ENCODE measurements around the gene COL27A1. TPM values are rescaled to one million over a fixed set of nuclear protein-coding genes. Genes with fewer than 3 reads are reported as not detected.

Gene COL27A1
- total and polyA plus RNA-seq, 2 donors = 12.6 to 24.0 TPM

DNA sequence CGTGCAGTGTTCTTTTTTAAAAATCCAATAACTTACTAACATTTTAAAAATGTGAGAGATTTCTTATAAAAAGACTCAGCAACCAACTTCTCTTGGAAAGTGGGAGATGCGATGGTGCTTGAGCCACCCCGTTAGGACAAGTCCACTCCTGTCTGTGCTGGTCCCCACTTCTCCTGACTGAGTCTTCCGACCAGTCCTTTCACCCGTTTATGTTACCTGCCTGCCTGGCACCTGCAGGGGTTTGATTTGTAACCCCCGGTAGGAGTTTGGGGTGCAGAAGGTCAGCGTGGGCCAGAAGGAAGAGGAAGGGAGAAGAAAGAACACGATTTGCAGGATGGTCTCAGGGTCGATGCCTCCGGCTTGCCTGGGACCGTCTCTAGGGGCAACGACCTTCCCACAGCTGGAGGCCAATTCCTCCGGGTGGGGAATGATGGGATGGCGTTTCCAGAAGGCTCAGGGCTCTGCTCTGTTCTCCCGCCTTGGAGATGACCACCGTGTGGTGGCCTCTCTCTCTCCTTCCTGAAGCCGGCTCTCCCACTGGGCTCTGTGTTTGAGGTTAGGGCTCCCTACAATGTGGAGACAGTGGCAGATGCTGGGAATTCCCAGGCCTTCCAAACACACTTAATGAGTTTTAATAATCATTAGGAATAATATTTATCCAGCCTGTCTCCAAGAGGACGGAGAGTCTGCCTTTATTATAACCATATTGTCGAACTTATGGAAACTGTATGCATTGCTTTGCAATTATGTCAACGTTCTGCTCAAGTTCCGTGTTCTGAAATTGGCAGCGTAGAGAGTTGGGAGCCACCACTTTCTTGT, 14.8 kb downstream of the COL27A1 start:
- 88% methylated on average over 22 of the region's 22 CpGs for WGBS

DNA sequence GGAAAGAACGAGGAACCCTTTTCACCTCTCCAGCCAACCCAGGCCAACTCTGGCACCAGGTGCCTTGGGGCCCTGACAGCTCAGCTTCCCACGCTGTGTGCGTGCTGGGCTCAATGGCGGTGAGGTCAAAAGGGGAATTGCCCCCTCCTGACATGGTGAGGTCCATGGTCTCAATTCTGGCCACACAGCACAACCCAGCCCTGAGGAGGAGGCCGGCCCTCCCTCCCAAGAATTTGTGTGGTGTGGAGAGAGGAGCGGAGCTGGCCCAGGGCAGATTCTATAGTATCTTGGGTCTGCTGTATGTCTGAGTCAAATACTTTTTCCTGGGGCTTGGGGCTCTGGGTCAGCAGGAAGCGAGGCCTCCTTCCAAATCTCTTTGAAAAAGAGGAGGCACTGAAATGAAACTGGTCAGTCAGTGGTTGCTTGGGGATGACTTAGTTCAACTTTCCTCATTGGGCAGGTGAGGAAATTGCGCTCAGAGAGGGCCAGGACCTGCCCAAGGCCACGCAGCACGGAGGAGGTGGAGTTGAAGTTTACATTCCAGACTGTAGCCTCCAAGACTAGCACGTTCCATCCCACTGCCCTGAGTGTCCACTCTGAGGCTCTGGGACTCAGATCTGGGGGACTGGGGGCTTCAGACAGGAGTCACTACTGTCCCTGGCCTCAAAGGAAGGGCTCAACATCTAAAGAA, 15.6 kb downstream of the COL27A1 start:
- no peak overlapping the region for H3K4me3 ChIP-seq (ENCODE audit: low read length in 2 of 2)
- no peaks in the 10 kb centered on the region for H3K36me3 ChIP-seq (ENCODE audit: control insufficient read depth in 2 of 2, insufficient read depth in 2 of 2, low read length in 1 of 2)
- peak overlapping the region in 1 of 2 donors; percentile 57 for H3K27ac ChIP-seq (ENCODE audit: low read depth in 1 of 2, low read length in 1 of 2)
- no peaks in the 10 kb centered on the region for H3K9me3 ChIP-seq (ENCODE audit: control insufficient read depth in 2 of 2, insufficient read depth in 1 of 2, low read length in 1 of 2)
- H3K4me1 ChIP-seq (ENCODE audit: control insufficient read depth in 2 of 2, insufficient read depth in 2 of 2, low read length in 2 of 2) = peaks cover 0 to 34% of the 10 kb centered on the region in 2 donors
- no peaks in the 10 kb centered on the region for H3K27me3 ChIP-seq (ENCODE audit: control insufficient read depth in 2 of 2, insufficient read depth in 1 of 2, low read length in 1 of 2)
- no peak for DNase-seq (ENCODE audit: low read depth in 6 of 9, low spot score in 9 of 9)
- 94% methylated on average over 11 of the region's 11 CpGs for whole genome bisulfite sequencing

More for the DNA sequence above, 14.8 kb downstream of the COL27A1 start:
- no peaks in the 10 kb centered on the region for H3K27me3 ChIP-seq (ENCODE audit: control insufficient read depth in 2 of 2, insufficient read depth in 1 of 2, low read length in 1 of 2)
- H3K36me3 ChIP-seq (ENCODE audit: control insufficient read depth in 2 of 2, insufficient read depth in 2 of 2, low read length in 1 of 2) = no peaks in the 10 kb centered on the region
- H3K4me3 ChIP-seq (ENCODE audit: low read length in 2 of 2) = no peak overlapping the region
- peaks cover 0 to 30% of the 10 kb centered on the region in 2 donors for H3K4me1 ChIP-seq (ENCODE audit: control insufficient read depth in 2 of 2, insufficient read depth in 2 of 2, low read length in 2 of 2)
- peak overlapping the region in 1 of 2 donors; percentile 58 for H3K27ac ChIP-seq (ENCODE audit: low read depth in 1 of 2, low read length in 1 of 2)
- DNase-seq (ENCODE audit: low read depth in 6 of 9, low spot score in 9 of 9) = no peak
- H3K9me3 ChIP-seq (ENCODE audit: control insufficient read depth in 2 of 2, insufficient read depth in 1 of 2, low read length in 1 of 2) = no peaks in the 10 kb centered on the region

DNA sequence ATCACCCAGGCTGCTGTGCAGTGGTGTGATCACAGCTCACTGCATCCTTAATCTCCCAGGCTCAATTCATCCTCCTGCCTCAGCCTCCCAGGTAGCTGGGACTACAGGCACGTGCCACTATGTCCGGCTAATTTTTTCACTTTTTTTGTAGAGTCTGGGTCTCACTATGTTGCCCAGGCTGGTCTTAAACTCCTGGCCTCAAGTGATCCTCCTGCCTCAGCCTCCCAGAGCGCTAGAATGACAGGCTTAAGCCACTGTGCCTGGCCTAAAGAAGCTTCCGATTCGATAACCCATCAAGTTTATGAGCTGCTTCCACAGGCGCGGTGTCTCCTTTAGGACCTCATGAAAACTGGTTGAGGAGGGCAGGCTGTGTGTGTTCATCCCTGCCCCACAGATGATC, 16.2 kb downstream of the COL27A1 start:
- Histone ChIP-seq H3K4me1 (ENCODE audit: control insufficient read depth in 2 of 2, insufficient read depth in 2 of 2, low read length in 2 of 2) (peaks cover 0 to 34% of the 10 kb centered on the region in 2 donors), H3K9me3 (ENCODE audit: control insufficient read depth in 2 of 2, insufficient read depth in 1 of 2, low read length in 1 of 2) (no peaks in the 10 kb centered on the region), H3K4me3 (ENCODE audit: low read length in 2 of 2) (no peak overlapping the region), H3K36me3 (ENCODE audit: control insufficient read depth in 2 of 2, insufficient read depth in 2 of 2, low read length in 1 of 2) (no peaks in the 10 kb centered on the region), H3K27ac (ENCODE audit: low read depth in 1 of 2, low read length in 1 of 2) (peak overlapping the region in 1 of 2 donors; percentile 55), H3K27me3 (ENCODE audit: control insufficient read depth in 2 of 2, insufficient read depth in 1 of 2, low read length in 1 of 2) (no peaks in the 10 kb centered on the region)
- WGBS = 96% methylated on average over 7 of the region's 7 CpGs
- no peak for DNase-seq (ENCODE audit: low read depth in 6 of 9, low spot score in 9 of 9)

DNA sequence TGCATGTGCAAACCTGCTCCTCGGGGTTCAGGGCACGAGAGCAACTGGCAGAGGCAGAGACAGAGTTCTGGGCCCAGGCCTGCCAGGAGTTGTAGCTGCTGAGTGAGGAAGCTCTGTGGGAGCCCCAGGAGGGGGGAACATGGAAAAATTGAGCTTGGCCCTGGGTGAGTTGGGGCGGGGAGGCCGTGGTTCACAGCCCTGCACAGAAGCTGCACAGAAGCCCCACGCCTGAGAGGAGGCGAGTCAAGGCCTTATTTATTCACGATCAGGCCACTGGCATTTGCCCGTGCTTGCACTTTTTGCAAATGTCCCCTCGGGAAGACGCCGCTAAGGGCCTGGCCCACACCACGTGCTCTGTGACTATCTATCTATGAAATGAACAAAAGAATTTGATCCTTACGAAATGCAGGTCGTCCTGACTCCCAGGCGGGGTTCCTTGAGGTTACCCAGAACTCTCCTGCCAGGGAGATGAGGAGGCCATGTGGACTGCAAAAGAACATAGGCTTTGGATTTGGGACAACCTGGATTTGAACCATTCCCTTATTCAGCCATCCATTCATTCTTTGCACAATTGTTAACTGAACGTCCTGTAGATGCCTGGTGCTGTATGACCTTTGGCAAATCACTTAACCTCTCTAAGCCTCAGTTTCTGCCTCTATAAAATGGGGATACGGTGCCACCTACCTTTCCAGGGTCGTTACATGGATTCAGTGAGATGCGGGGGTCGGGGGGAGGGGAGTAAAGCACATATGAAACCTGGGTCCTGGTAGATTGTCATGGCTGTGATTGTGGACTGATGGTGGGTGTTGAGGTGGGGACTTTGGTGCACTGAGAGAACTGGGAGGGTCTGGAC, 17.9 kb downstream of the COL27A1 start:
- DNase-seq (ENCODE audit: low read depth in 6 of 9, low spot score in 9 of 9) = no peak
- Histone ChIP-seq H3K27ac (ENCODE audit: low read depth in 1 of 2, low read length in 1 of 2) (peak overlapping the region; percentile 46 to 66), H3K4me1 (ENCODE audit: control insufficient read depth in 2 of 2, insufficient read depth in 2 of 2, low read length in 2 of 2) (peaks cover 0 to 34% of the 10 kb centered on the region in 2 donors), H3K36me3 (ENCODE audit: control insufficient read depth in 2 of 2, insufficient read depth in 2 of 2, low read length in 1 of 2) (no peaks in the 10 kb centered on the region), H3K9me3 (ENCODE audit: control insufficient read depth in 2 of 2, insufficient read depth in 1 of 2, low read length in 1 of 2) (no peaks in the 10 kb centered on the region), H3K4me3 (ENCODE audit: low read length in 2 of 2) (no peak overlapping the region), H3K27me3 (ENCODE audit: control insufficient read depth in 2 of 2, insufficient read depth in 1 of 2, low read length in 1 of 2) (no peaks in the 10 kb centered on the region)
- 91% methylated on average over 20 of the region's 20 CpGs for WGBS

DNA sequence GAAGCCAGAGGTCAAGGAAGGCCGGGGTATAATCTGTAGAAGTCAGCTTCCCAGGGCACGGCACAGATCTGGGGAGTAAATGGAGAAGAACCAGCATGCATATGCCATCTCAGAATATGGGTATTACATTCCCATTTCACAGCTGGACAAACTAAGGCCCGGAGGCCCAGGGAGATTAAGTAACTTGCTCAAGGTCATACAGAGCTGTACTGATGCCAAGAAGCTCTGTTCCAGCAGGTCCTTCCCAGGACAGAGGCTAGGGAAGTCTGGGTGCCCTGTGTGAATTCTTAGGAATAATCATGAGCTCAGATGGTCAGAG, 19.2 kb downstream of the COL27A1 start:
- peak overlapping the region in 1 of 2 donors; percentile 68 for H3K27ac ChIP-seq (ENCODE audit: low read depth in 1 of 2, low read length in 1 of 2)
- H3K4me3 ChIP-seq (ENCODE audit: low read length in 2 of 2) = no peak overlapping the region
- H3K36me3 ChIP-seq (ENCODE audit: control insufficient read depth in 2 of 2, insufficient read depth in 2 of 2, low read length in 1 of 2) = no peaks in the 10 kb centered on the region
- WGBS = 92% methylated on average over 3 of the region's 3 CpGs
- DNase-seq (ENCODE audit: low read depth in 6 of 9, low spot score in 9 of 9) = no peak
- H3K9me3 ChIP-seq (ENCODE audit: control insufficient read depth in 2 of 2, insufficient read depth in 1 of 2, low read length in 1 of 2) = no peaks in the 10 kb centered on the region
- H3K27me3 ChIP-seq (ENCODE audit: control insufficient read depth in 2 of 2, insufficient read depth in 1 of 2, low read length in 1 of 2) = no peaks in the 10 kb centered on the region
- H3K4me1 ChIP-seq (ENCODE audit: control insufficient read depth in 2 of 2, insufficient read depth in 2 of 2, low read length in 2 of 2) = peaks cover 0 to 31% of the 10 kb centered on the region in 2 donors

DNA sequence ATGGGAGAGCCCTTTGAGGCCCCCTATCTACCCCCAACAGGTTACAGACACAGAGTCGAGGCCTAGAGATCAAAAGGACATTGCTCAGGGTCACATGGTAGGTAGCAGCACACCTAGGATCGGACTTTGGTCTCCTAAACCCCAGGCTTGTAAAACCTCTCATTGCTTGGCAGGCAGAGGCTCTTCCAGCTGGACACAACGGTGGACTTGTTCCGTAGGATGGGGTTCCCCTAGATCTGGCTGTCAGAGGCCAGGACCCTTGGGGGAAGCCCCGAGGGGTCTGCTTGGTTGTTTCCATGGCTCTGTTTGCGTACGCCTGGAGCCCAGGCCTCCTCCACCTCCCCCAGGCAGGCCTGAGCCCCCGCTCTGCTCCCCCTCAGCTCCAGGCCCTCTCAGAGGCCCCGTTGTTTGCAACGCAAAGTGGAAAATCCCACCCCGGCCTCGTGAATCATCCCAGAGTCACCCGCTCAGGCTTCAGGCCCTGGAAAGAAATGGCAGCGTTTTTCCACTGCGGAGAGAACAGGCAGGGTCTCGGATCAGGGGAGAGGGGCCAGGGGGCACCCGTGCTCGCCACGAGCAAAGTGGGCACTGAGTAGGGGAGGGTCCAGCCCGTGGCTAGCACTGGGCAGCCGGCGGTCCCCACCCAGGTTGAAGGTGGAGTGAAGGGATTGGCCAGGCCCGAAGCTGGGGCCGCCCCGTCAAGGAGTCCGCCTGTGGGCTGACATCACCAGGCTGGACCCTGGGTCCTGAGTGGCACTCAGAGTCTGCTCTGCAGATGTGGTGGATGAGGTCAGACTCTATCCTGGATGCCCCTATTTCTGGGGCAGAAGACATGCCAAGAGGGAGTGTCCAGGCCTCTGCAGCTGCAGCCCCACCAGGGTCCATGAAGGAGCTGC, 19.8 kb downstream of the COL27A1 start:
- Histone ChIP-seq H3K27me3 (ENCODE audit: control insufficient read depth in 2 of 2, insufficient read depth in 1 of 2, low read length in 1 of 2) (no peaks in the 10 kb centered on the region), H3K27ac (ENCODE audit: low read depth in 1 of 2, low read length in 1 of 2) (peak overlapping the region in 1 of 2 donors; percentile 68), H3K36me3 (ENCODE audit: control insufficient read depth in 2 of 2, insufficient read depth in 2 of 2, low read length in 1 of 2) (no peaks in the 10 kb centered on the region), H3K9me3 (ENCODE audit: control insufficient read depth in 2 of 2, insufficient read depth in 1 of 2, low read length in 1 of 2) (no peaks in the 10 kb centered on the region), H3K4me3 (ENCODE audit: low read length in 2 of 2) (no peak overlapping the region), H3K4me1 (ENCODE audit: control insufficient read depth in 2 of 2, insufficient read depth in 2 of 2, low read length in 2 of 2) (peaks cover 0 to 33% of the 10 kb centered on the region in 2 donors)
- DNase-seq (ENCODE audit: low read depth in 6 of 9, low spot score in 9 of 9) = no peak
- WGBS = 88% methylated on average over 26 of the region's 26 CpGs

DNA sequence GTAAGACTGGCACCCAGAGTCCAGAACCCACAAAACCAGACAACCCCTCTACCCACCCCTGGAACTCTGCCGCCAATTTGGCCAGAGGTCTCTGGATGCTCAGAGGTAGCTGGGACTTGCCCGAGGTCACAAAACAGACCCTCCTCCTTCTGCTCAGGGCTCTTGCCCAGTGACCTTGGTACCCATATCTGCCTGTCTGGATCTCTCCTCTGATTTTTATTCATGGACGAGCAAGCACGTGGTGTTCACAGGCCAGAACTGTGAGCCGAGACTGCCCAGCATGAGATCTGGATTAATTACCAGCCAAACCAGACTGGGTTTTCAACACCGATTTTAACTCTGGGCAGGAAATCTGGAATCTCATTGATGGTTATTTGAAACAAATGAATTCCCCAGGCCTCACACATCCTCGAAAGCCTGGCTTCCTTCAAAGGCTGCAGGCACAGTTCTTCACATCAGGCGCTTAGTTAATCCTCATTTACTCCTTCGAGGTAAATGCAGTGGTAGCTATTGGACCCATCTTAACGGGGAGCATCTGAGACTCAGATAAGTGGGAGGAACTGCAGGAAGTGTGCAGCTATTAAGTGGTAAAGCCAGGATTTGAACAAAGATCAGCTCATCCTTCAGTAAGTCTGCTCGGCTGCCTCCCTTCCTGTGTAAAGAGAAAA, 21.4 kb downstream of the COL27A1 start:
- H3K4me1 ChIP-seq (ENCODE audit: control insufficient read depth in 2 of 2, insufficient read depth in 2 of 2, low read length in 2 of 2) = peaks cover 0 to 23% of the 10 kb centered on the region in 2 donors
- H3K9me3 ChIP-seq (ENCODE audit: control insufficient read depth in 2 of 2, insufficient read depth in 1 of 2, low read length in 1 of 2) = no peaks in the 10 kb centered on the region
- no peaks in the 10 kb centered on the region for H3K27me3 ChIP-seq (ENCODE audit: control insufficient read depth in 2 of 2, insufficient read depth in 1 of 2, low read length in 1 of 2)
- DNase-seq (ENCODE audit: low read depth in 6 of 9, low spot score in 9 of 9) = no peak
- H3K4me3 ChIP-seq (ENCODE audit: low read length in 2 of 2) = no peak overlapping the region
- H3K36me3 ChIP-seq (ENCODE audit: control insufficient read depth in 2 of 2, insufficient read depth in 2 of 2, low read length in 1 of 2) = no peaks in the 10 kb centered on the region
- WGBS = 76% methylated on average over 11 of the region's 11 CpGs
- no peak overlapping the region for H3K27ac ChIP-seq (ENCODE audit: low read depth in 1 of 2, low read length in 1 of 2)

DNA sequence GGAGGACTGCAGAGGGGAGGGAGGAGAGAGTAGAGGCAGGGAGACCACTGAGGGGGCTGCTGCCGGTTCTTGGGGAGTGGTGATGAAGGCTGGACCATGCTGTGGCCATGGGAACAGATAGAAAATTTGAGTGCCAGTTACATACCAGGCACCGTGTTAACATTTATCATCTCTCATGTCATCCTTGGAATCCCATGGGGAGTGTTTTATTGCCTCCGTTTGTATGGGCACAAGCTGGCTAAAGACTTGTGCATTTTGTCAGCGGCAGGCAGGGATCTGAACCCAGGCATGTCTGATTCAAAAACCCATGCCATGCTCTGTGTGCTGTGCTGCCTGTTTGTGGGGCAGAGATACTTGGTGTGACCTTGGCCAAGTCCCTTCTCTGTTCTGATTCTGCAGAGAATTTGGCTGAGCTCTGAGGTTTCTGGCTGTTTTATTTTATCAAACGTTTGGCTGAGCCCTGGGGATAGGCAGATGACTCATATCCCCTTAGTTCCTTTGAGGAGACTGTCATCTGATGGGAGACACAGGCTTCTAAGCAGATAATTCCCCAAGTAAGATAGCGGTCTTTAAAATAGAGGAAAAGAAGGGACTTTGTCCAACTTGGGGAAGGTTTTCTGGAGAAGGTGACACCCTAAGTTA, 22.2 kb downstream of the COL27A1 start:
- WGBS = 71% methylated on average over 6 of the region's 6 CpGs
- DNase-seq (ENCODE audit: low read depth in 6 of 9, low spot score in 9 of 9) = no peak
- Histone ChIP-seq H3K4me1 (ENCODE audit: control insufficient read depth in 2 of 2, insufficient read depth in 2 of 2, low read length in 2 of 2) (peaks cover 0 to 17% of the 10 kb centered on the region in 2 donors), H3K27me3 (ENCODE audit: control insufficient read depth in 2 of 2, insufficient read depth in 1 of 2, low read length in 1 of 2) (no peaks in the 10 kb centered on the region), H3K9me3 (ENCODE audit: control insufficient read depth in 2 of 2, insufficient read depth in 1 of 2, low read length in 1 of 2) (no peaks in the 10 kb centered on the region), H3K27ac (ENCODE audit: low read depth in 1 of 2, low read length in 1 of 2) (no peak overlapping the region), H3K4me3 (ENCODE audit: low read length in 2 of 2) (no peak overlapping the region), H3K36me3 (ENCODE audit: control insufficient read depth in 2 of 2, insufficient read depth in 2 of 2, low read length in 1 of 2) (no peaks in the 10 kb centered on the region)
